Sigmoid colon (tissue), 7 donors: ENCODE data around the gene GAS6. TPM values are rescaled to one million over a fixed set of nuclear protein-coding genes. Genes with fewer than 3 reads are reported as not detected.

Source experiments
- DNase-seq: peaks from one replicate; pipeline ENCODE4 v3.0.0-alpha.2; 2019
- H3K27ac ChIP-seq, 4 donors: fragments of 200-600 bp; sonication (generic); one replicate each; pipeline ENCODE4 v1.5.1; 2016 to 2019; ENCODE audit warnings: mild to moderate bottlenecking in 1 of 4
- H3K27me3 ChIP-seq, 3 donors: fragments of 200-600 bp; sonication (generic); one replicate each; pipeline ENCODE4 v1.5.1; 2019; ENCODE audit warnings: mild to moderate bottlenecking in 1 of 3
- H3K36me3 ChIP-seq, 4 donors: fragments of 200-600 bp; sonication (generic); one replicate each; pipeline ENCODE4 v1.5.1; 2016 to 2019
- H3K4me1 ChIP-seq, 4 donors: fragments of 200-600 bp; sonication (generic); one replicate each; pipeline ENCODE4 v1.5.1; 2017 to 2019
- H3K4me3 ChIP-seq, 4 donors: fragments of 200-600 bp; sonication (generic); one replicate each; pipeline ENCODE4 v1.5.1; 2017 to 2019; ENCODE audit warnings: mild to moderate bottlenecking in 2 of 4, moderate library complexity in 1 of 4
- H3K9me3 ChIP-seq, 4 donors: fragments of 200-600 bp in 3 of 4; sonication (generic) in 3 of 4; one replicate each; pipeline versions ENCODE4 v1.5.1 to v1.6.1; 2013 to 2019
- EP300 ChIP-seq, 4 donors: sonication (generic); formaldehyde crosslinking; IDR thresholded peaks; one replicate each; pipeline ENCODE4 v1.6.1; 2017; ENCODE audit warnings: antibody characterized with exemption in 4 of 4
- POLR2A ChIP-seq, 2 donors: fragments of 450-650 bp; IDR thresholded peaks; one replicate each; pipeline ENCODE4 v1.6.1; 2016; ENCODE audit warnings: antibody characterized with exemption in 2 of 2, mild to moderate bottlenecking in 2 of 2, moderate library complexity in 2 of 2
- POLR2AphosphoS5 ChIP-seq, 4 donors: sonication (generic); formaldehyde crosslinking; IDR thresholded peaks; one replicate each; pipeline ENCODE4 v1.6.1; 2017; ENCODE audit warnings: antibody characterized with exemption in 4 of 4
- WGBS, 2 donors: extraction: QIAGEN DNeasy Blood & Tissue Kit; methylation state at CpG; one replicate each; pipeline ENCODE4 v1.1.7; 2013; 5-methylcytosine and 5-hydroxymethylcytosine counted together
- intact Hi-C: fragments of 100-400 bp; cut with DNase I; formaldehyde crosslinking; loops from one replicate; pipeline ENCODE4 v1.15.1; 2023
- polyA plus RNA-seq, 3 donors: library from polyadenylated mRNA; stranded (reverse); fragments of 200-250 nt; gene quantifications; one replicate each; pipeline ENCODE4 v1.2.3, GENCODE V29; 2013
- total RNA-seq, 4 donors: library from RNA; depleted of rRNA; stranded (reverse); fragments of >200 nt; gene quantifications; one replicate each; pipeline ENCODE4 v1.1.0, GENCODE V29; 2016
- TF ChIP-seq, protein P1 (sequence below), 4 experiments: fragments of 450-650 bp in 3 of 4; fragments of 200-600 bp in 1 of 4; IDR thresholded peaks; one replicate each; pipeline ENCODE4 v1.5.1; 2016 to 2019; ENCODE audit warnings: antibody characterized with exemption in 4 of 4, mild to moderate bottlenecking in 3 of 4, moderate library complexity in 2 of 4
- donor health status: healthy with polysubstance abuse.
- donor health status: Bipolar disorder and iron deficiency.
- donor health status: healthy.

GAS6 gene
- total and polyA plus RNA-seq, 7 donors: 27.0 to 105 (median 58.1) TPM

DNA sequence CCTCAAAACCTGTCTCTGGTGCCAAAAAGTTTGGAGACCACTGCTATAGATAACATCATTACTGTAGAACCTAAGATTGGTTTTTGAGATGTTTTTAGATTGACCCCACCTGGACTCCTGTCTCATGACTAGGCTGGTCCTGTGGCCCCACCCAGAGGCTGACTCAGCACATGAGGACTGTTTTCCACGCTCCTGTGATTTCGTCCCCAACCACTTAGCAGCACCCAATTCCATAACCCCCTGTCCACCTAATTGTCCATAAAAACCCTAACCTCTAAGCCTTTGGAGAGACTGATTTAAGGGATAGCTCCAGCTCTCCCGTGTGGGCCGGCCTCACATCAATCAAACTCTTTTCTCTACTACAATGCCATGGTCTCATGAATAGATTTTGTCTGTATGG lies 25.6 kb upstream of the GAS6 start:
- Histone ChIP-seq H3K27ac (no peak overlapping the region), H3K27me3 (no peaks in the 10 kb centered on the region), H3K9me3 (no peaks in the 10 kb centered on the region), H3K4me1 (peaks cover 0 to 17% (median 13%) of the 10 kb centered on the region in 4 donors), H3K36me3 (no peaks in the 10 kb centered on the region), H3K4me3 (no peak overlapping the region)
- TF ChIP-seq, protein P1, sequence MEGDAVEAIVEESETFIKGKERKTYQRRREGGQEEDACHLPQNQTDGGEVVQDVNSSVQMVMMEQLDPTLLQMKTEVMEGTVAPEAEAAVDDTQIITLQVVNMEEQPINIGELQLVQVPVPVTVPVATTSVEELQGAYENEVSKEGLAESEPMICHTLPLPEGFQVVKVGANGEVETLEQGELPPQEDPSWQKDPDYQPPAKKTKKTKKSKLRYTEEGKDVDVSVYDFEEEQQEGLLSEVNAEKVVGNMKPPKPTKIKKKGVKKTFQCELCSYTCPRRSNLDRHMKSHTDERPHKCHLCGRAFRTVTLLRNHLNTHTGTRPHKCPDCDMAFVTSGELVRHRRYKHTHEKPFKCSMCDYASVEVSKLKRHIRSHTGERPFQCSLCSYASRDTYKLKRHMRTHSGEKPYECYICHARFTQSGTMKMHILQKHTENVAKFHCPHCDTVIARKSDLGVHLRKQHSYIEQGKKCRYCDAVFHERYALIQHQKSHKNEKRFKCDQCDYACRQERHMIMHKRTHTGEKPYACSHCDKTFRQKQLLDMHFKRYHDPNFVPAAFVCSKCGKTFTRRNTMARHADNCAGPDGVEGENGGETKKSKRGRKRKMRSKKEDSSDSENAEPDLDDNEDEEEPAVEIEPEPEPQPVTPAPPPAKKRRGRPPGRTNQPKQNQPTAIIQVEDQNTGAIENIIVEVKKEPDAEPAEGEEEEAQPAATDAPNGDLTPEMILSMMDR (IDR thresholded peaks at IDR 0.05): no peak
- TF ChIP-seq EP300 (IDR thresholded peaks at IDR 0.05) (no peak), POLR2AphosphoS5 (IDR thresholded peaks at IDR 0.05) (no peak), POLR2A (IDR thresholded peaks at IDR 0.05) (no peak)
- 89 to 93% methylated on average over 4 of the region's 4 CpGs for WGBS, 2 donors
- intact Hi-C loops: no loop called here
- no peak for DNase-seq

DNA sequence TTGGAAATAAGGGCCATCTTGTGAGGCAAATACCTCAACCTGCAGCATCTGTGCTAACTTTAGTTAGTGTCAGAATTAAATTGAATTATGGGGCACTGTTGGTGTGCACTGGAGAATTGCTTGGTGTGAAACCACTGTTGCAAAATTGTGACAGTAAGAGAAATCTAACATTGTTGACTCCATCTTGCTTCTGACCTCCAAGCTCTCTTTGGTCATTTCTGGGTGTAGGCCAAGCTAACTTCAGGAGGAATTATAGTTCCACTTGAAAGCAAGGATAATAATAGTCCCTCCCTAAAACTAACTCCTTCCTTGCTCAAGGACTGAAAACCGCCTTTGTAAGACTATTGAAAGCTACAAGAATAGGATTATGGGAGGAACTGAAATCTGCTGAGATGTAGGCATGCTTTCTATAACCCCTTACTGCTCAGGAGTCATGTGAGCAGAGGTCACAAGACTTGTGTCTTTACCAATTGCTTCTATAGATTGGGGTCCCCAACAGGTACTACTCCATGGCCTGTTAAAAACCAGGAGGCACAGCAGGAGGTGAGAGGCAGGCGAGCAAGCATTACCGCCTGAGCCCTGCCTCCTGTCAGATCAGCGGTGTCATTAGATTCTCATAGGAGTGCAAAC lies 24.9 kb upstream of the GAS6 start:
- intact Hi-C loops: no loop called here
- H3K36me3 ChIP-seq: no peaks in the 10 kb centered on the region
- no peaks in the 10 kb centered on the region for H3K27me3 ChIP-seq
- H3K9me3 ChIP-seq: no peaks in the 10 kb centered on the region
- H3K4me3 ChIP-seq: no peak overlapping the region
- no peak for DNase-seq
- WGBS, 2 donors: 92 to 94% methylated on average over 4 of the region's 4 CpGs
- peaks cover 0 to 17% (median 13%) of the 10 kb centered on the region in 4 donors for H3K4me1 ChIP-seq
- H3K27ac ChIP-seq: no peak overlapping the region
- TF ChIP-seq POLR2AphosphoS5 (IDR thresholded peaks at IDR 0.05) (no peak), EP300 (IDR thresholded peaks at IDR 0.05) (no peak), POLR2A (IDR thresholded peaks at IDR 0.05) (no peak)
- TF ChIP-seq, protein P1 (IDR thresholded peaks at IDR 0.05): no peak

DNA sequence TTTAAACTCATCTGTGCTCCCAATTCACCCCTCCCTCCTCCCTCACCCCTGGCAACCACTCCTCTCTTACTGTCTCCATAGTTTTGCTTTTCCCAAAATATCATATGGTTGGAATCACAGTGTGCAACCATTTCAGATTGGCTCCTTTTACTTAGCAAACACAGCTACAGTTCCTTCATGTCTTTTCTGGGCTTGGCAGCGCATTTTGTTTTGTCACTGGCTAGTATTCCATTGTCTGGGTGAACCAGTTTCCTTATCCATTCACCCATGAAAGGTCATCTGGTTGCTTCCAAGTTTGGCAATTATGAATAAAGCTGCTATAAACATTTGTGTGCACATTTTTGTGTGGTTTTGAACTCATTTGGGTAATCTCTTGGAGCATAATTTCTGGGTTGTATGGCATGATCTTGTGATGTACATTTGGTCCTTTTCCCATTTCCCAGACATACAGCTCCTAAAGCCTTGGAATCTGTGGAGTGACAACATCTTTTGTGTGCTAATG lies 23.9 kb upstream of the GAS6 start:
- Histone ChIP-seq H3K27ac (no peak overlapping the region), H3K4me1 (peaks cover 0 to 18% (median 13%) of the 10 kb centered on the region in 4 donors), H3K36me3 (no peaks in the 10 kb centered on the region), H3K27me3 (no peaks in the 10 kb centered on the region), H3K4me3 (no peak overlapping the region), H3K9me3 (no peaks in the 10 kb centered on the region)
- intact Hi-C loops: no loop called here
- 85 to 91% methylated on average over 1 of the region's 1 CpG for WGBS, 2 donors
- DNase-seq: no peak
- TF ChIP-seq POLR2A (IDR thresholded peaks at IDR 0.05) (no peak), POLR2AphosphoS5 (IDR thresholded peaks at IDR 0.05) (no peak), EP300 (IDR thresholded peaks at IDR 0.05) (no peak)
- TF ChIP-seq, protein P1 (IDR thresholded peaks at IDR 0.05): no peak

DNA sequence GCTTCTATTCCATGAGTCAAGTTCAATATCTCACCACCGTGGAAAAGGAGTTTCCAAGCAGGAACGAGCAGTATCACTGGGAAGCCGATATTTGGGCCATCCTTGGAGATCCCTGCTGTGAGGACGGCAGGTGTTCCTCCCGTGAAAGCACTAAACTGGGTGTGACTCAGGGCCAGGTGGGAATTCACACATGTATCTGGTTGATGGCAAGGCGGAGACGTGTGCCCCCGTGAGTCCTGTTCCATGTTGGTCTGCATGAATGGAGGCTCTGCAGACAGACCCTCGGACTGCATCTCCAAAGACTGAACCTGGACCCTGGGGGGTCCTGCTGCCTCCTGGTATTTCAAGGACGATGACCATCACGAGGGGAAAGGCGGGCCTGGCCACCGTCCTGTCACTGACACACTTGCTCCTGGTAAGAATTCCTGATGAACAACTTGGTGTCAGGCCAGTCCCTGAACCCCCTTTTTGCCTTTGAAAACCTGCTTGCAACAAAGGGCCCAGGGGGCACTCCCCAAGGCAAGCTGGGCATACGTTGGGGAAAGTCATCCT lies 22.8 kb upstream of the GAS6 start:
- Histone ChIP-seq H3K4me1 (peaks cover 0 to 29% (median 24%) of the 10 kb centered on the region in 4 donors), H3K27ac (no peak overlapping the region), H3K36me3 (no peaks in the 10 kb centered on the region), H3K9me3 (no peaks in the 10 kb centered on the region), H3K27me3 (no peaks in the 10 kb centered on the region), H3K4me3 (no peak overlapping the region)
- TF ChIP-seq POLR2A (IDR thresholded peaks at IDR 0.05) (no peak), EP300 (IDR thresholded peaks at IDR 0.05) (no peak), POLR2AphosphoS5 (IDR thresholded peaks at IDR 0.05) (no peak)
- TF ChIP-seq, protein P1 (IDR thresholded peaks at IDR 0.05): no peak
- no peak for DNase-seq
- intact Hi-C loops: no loop called here
- 52 to 80% methylated on average over 14 of the region's 14 CpGs for WGBS, 2 donors
